ENCODE measurements around the gene CARD19. TPM values are rescaled to one million over a fixed set of nuclear protein-coding genes. Genes with fewer than 3 reads are reported as not detected.

The CARD19 gene
- total RNA-seq, 3 donors from 2014 or later, result 59.0 to 79.3 (median 62.1) TPM

DNA sequence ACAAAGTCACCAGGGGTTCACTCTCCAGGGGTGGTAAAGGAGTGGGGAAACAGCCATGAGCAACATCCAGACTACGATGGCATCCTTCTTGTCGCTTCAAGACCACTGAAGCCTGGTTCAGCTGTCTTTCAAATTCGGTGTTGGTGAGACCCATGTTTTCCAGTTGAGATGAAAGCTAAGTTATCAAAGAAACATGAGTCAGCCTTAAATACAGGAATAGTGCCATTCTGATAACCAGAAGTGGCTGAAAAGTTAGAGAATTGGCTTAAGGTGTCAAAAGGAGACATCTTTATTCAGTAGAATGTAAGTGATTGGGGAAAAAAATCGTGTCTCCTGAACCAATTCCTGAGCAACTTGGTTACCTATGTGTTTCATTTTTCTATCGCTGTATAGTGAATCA is 7.0 kb upstream of the CARD19 start:
- DNase-seq (ENCODE audit: low spot score in 2 of 2), result no peak
- Histone ChIP-seq H3K4me1 (no peaks in the 10 kb centered on the region), H3K4me3 (no peak overlapping the region), H3K36me3 (no peaks in the 10 kb centered on the region), H3K27ac (no peak overlapping the region), H3K27me3 (no peaks in the 10 kb centered on the region), H3K9me3 (peaks cover 5 to 13% of the 10 kb centered on the region in 2 donors)
- intact Hi-C loops (cut with DNase I; ENCODE audit: low total_unique reads), result no loop called here
- TF ChIP-seq POLR2A (IDR thresholded peaks at IDR 0.05) (no peak), POLR2AphosphoS5 (IDR thresholded peaks at IDR 0.05) (no peak)
- TF ChIP-seq, protein P1, sequence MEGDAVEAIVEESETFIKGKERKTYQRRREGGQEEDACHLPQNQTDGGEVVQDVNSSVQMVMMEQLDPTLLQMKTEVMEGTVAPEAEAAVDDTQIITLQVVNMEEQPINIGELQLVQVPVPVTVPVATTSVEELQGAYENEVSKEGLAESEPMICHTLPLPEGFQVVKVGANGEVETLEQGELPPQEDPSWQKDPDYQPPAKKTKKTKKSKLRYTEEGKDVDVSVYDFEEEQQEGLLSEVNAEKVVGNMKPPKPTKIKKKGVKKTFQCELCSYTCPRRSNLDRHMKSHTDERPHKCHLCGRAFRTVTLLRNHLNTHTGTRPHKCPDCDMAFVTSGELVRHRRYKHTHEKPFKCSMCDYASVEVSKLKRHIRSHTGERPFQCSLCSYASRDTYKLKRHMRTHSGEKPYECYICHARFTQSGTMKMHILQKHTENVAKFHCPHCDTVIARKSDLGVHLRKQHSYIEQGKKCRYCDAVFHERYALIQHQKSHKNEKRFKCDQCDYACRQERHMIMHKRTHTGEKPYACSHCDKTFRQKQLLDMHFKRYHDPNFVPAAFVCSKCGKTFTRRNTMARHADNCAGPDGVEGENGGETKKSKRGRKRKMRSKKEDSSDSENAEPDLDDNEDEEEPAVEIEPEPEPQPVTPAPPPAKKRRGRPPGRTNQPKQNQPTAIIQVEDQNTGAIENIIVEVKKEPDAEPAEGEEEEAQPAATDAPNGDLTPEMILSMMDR (IDR thresholded peaks at IDR 0.05), result no peak

DNA sequence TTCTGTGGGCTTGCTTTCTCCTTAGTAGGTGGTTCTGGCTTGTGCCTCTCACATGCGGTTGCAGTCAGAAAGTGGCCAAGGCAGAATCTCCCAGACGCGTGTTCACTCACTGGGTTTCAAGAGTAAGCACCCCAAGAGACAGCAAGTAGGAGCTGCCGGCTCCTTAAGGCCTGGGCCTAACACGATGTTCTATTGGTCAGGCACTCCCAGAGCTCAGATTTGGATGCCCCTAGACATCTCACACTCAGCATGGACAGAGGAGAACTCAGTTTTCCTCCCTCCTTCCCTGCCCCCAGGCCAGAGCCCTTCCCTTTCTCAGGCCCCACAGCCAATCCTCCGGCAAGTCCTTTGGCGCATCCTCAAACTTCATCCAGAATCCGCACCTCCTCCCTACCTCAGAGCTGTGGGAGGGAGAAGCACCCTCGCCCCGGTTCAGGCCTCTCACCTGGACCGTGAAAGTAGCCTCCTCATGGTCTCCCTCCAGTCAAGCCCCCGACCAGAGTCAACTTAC is 6.5 kb upstream of the CARD19 start:
- no peak overlapping the region for H3K4me3 ChIP-seq
- H3K36me3 ChIP-seq, result no peaks in the 10 kb centered on the region
- intact Hi-C loops (cut with DNase I; ENCODE audit: low total_unique reads), result no loop called here
- H3K27me3 ChIP-seq, result no peaks in the 10 kb centered on the region
- DNase-seq (ENCODE audit: low spot score in 2 of 2), result peak in 1 of 2 donors; percentile 44
- no peak overlapping the region for H3K27ac ChIP-seq
- H3K9me3 ChIP-seq, result peaks cover 5 to 13% of the 10 kb centered on the region in 2 donors
- H3K4me1 ChIP-seq, result peaks cover 0 to 3% of the 10 kb centered on the region in 2 donors
- TF ChIP-seq POLR2AphosphoS5 (IDR thresholded peaks at IDR 0.05) (no peak), POLR2A (IDR thresholded peaks at IDR 0.05) (no peak)
- TF ChIP-seq, protein P1 (IDR thresholded peaks at IDR 0.05), result no peak

DNA sequence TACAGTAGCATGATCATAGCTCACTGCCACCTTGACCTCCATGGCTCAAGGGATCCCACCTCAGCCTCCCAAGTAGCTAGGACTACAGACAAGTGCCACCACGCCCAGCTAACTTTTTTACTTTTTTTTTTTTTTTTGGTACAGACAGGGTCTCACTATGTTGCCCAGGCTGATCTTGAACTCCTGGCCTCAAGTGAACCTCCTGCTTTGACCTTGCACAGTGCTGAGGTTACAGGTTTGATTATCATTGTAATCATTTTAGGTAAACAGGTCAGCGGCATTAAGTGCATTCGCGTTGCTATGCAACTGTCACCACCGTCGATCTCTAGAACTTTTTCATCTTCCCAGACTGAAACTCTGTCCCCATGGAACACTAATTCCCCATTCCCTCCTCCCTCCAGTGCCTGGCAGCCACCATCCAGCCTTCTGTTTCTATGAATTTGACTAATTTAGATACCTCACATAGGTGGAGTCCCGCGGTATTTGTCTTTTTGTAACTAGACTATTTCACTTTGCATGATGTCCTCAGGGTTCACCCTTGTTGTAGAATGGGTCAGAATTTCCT is 5.8 kb upstream of the CARD19 start:
- Histone ChIP-seq H3K36me3 (no peaks in the 10 kb centered on the region), H3K4me1 (peaks cover 0 to 7% of the 10 kb centered on the region in 2 donors), H3K27me3 (no peaks in the 10 kb centered on the region), H3K9me3 (peaks cover 5 to 13% of the 10 kb centered on the region in 2 donors), H3K27ac (no peak overlapping the region), H3K4me3 (no peak overlapping the region)
- no peak for TF ChIP-seq POLR2AphosphoS5 (IDR thresholded peaks at IDR 0.05)
- TF ChIP-seq POLR2A (IDR thresholded peaks at IDR 0.05), result no peak
- TF ChIP-seq, protein P1 (IDR thresholded peaks at IDR 0.05), result no peak
- DNase-seq (ENCODE audit: low spot score in 2 of 2), result peak in 1 of 2 donors; percentile 50
- intact Hi-C loops (cut with DNase I; ENCODE audit: low total_unique reads), result no loop called here

GRCh38 chr9:93091056-93091452 is 5.0 kb upstream of the CARD19 start:
- TF ChIP-seq, protein P1 (IDR thresholded peaks at IDR 0.05), result no peak
- TF ChIP-seq POLR2A (IDR thresholded peaks at IDR 0.05) (no peak), POLR2AphosphoS5 (IDR thresholded peaks at IDR 0.05) (no peak)
- Histone ChIP-seq H3K9me3 (peaks cover 5 to 13% of the 10 kb centered on the region in 2 donors), H3K4me1 (peaks cover 0 to 7% of the 10 kb centered on the region in 2 donors), H3K4me3 (no peak overlapping the region), H3K27ac (no peak overlapping the region), H3K27me3 (no peaks in the 10 kb centered on the region), H3K36me3 (no peaks in the 10 kb centered on the region)
- peak in 1 of 2 donors; percentile 24 for DNase-seq (ENCODE audit: low spot score in 2 of 2)
- intact Hi-C loops (cut with DNase I; ENCODE audit: low total_unique reads), result no loop called here

- peak in 1 of 2 donors; percentile 61 for DNase-seq (ENCODE audit: low spot score in 2 of 2)
- Histone ChIP-seq H3K27ac (no peak overlapping the region), H3K27me3 (no peaks in the 10 kb centered on the region), H3K4me3 (no peak overlapping the region), H3K36me3 (no peaks in the 10 kb centered on the region), H3K4me1 (peaks cover 0 to 7% of the 10 kb centered on the region in 2 donors), H3K9me3 (peaks cover 5 to 13% of the 10 kb centered on the region in 2 donors)
- TF ChIP-seq, protein P1 (IDR thresholded peaks at IDR 0.05), result no peak
- no peak for TF ChIP-seq POLR2AphosphoS5 (IDR thresholded peaks at IDR 0.05)
- no peak for TF ChIP-seq POLR2A (IDR thresholded peaks at IDR 0.05)
- intact Hi-C loops (cut with DNase I; ENCODE audit: low total_unique reads), result no loop called here
These were observed 4.5 kb upstream of the CARD19 start for GRCh38 chr9:93091453-93092081.

All from breast epithelium (tissue), 4 donors.